Measurements from ENCODE around the gene CLEC6A.
"Not testable (repeated sequence)": the region's sequence is repeated elsewhere in the genome, so short reads cannot be mapped to it uniquely, and the experiment has no call there.

CLEC6A gene

DNA sequence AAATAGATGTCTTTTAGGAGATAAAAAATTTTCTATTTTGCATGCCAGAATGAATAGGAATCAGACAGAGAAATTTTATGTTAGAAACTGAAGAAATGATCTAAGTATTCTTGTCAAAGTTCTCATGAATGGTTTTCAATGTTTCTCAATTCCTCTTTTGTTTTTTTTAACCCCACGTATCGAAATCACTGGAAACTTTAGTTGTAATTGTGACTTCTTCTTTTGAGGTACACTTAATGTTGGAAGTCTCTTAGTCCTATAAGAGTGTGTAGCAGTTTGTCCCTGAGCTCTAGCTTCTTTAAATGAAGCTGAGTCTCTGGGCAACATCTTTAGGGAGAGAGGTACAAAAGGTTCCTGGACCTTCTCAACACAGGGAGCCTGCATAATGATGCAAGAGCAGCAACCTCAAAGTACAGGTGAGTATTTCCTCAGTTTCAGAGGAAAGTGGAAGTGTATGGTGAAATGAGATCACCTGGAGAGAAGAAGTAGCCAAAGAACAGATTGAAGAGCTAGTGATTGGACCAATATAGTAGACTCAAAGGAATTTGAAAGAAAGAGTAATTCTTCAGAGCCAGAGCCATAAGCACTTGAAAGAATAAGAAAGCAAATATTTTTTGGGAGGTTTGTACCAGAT lies at the start of gene CLEC6A:
CLEC6A (plus strand) TSS at position 236 of the 634 bp plus-strand sequence; CDS start at position 386, 150 bp downstream.
- DNase-seq: no peak

DNA sequence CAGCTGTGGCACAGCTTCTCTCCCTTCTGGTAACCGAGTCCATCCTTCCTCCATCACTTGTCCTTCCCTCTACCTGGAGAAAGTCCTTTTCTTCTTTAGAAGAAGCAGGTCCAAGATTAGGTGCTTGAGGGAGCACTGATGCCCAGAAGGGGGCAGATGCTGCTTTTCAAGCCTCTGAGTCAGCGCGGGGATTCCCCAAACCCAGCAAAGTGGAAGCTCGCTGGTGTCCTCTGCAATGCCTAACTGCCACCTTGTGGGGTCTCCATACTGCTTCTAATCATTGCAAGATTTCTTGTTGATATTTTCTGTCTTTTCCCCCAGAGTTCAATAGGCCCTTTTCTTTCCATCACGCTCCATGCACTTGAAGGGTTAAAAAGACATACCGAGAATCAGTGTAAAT lies 36.2 kb upstream of the CLEC6A start:
- not testable (repeated sequence) for DNase-seq

DNA sequence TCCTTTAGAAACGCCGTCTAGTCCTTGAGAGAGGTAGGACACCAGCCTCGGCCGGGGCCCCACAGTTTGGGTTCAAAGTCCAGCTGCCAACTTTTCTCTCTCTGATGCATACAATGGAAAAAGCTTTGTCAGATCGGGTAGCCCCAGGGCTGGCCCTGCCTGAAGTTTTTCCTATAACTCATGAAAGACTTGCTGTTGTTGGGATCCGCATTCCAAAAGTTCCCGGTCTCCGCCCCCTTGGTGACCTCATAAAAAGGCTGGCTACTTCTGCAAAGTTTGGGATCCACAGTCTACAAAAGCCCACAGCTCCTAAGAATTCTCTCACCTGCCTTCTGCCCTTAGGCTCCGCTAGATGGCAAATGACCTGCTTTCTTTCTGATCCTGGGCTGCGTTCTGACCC lies 35.3 kb upstream of the CLEC6A start:
- no peak for DNase-seq

DNA sequence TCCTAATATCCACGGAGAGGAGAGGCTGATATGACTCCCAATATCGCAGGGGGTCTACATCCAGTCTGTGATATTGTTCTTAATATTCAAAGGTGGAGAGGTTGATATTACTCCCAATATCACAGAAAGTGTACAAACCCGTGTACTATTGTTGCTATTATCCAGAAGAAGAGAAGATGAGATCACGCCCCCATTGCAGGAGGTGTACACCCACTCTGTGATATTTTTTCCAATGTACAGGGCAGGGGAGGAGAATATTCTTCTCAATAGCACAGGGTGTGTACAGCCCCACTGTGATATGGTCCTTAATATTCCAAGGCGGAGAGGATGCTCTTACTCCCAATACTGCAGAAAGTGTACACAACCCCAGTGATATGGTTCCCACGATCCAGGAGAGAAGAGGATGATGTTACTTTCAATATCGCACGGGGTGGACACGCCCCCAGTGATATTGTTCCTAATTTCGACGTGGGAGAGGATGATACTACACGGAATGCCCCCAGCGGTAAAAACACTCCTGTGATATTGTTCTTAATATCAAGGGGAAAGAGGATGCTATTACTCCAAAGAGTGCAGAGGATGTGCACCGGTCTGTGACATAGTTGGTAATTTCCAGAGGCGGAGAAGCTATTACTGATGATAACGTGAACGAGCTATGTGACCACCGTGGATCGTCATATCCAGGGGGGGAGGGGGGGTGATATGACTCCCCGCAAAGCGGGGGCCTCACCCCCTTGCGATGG lies 11.1 kb upstream of the CLEC6A start:
- DNase-seq: not testable (repeated sequence)

DNA sequence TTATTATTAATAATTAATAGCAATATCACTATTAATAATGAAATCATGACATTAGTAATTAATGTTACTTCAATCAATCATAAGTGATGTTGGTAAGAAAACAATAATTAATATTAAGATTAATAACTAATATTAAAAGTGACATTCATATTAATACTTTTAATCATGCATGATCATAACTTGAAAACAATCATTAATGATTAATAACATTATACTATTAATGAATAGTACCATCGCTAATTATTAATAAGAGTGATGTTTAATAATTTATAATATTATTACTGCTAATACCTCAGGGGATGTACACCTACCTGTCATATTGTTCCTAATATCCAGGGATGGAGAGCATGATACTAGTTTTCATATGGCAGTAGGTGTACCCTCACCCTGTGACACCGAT lies 10.0 kb upstream of the CLEC6A start:
- no peak for DNase-seq

DNA sequence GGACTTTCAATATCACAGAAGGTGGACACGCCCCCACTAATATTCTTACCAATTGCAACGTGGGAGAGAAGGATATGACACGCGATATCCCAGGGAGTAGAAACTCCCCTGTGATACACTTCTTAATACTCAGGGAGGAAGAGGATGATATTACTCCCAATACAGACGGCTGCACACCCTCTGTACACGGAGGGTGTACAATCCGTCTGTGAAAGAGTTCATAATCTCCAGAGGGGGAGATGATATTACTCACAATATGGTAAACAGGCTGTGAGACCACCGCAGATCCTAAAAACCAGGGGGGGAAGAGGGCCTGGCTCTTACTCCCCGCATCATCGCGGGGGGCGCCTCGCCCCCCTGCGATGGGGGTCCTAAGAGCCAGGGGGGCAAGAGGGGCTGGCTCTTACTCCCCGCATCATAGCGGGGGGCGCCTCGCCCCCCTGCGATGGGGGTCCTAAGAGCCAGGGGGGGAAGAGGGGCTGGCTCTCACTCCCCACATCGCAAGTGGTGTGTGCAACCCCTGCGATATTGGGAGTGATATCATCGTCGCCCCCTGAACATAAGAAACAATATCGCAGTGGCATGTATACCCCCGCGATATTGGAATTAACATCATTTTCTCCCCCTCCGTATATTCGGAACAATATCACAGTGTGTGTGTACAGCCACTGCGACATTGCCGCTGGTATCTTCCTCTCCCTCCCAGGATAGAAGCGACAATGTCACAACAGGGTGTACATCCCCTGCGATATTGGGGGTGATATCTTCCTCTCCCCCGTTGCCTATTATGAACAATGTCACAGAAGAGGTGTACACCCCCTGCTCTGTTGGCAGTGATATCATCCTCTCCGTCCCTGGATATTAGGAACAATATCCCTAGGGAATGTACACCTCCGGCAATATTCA lies 8.9 kb upstream of the CLEC6A start:
- DNase-seq: no peak

DNA sequence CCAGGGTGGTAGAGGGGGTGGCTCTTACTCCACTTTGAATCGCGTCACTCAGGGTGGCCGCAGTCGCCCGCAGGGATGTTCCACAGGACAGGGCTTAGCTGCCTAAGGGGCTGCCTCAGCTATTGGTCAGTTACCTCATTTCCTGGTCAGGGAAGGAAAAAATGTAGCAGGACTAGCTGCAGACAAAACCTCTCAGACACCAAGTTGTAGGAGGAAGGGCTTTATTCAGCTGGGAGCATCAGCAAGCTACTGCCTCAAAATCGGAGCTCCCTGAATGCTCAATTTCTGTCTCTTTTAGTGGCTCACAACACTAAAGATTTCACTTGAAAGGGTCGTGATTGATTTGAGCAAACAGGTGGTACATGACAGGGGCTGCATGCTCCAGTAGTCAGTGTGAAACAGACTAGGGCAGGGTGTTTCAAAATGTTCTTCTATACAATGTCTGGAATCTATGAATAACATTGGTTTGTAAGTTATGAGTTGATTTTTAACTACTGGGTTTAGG lies 6.4 kb upstream of the CLEC6A start:
- no peak for DNase-seq

DNA sequence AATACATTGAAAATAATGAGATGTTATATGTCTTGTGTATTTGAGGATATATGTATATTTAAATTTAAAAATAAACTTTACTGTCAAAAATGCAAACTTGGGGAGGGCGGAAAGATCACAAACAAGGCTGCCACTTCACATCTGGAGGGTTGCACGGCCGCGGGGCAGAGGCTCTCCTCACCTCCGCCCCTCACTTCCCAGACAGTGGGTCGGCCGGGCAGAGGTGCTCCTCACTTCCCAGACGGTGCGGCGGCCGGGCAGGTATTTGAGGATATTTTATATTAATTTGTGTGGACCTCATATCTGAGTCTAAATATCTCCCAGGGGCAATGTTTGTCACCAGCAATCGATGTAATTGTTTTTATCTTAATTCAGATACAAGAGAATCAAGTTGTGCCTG lies 3.7 kb upstream of the CLEC6A start:
- no peak for DNase-seq

DNA sequence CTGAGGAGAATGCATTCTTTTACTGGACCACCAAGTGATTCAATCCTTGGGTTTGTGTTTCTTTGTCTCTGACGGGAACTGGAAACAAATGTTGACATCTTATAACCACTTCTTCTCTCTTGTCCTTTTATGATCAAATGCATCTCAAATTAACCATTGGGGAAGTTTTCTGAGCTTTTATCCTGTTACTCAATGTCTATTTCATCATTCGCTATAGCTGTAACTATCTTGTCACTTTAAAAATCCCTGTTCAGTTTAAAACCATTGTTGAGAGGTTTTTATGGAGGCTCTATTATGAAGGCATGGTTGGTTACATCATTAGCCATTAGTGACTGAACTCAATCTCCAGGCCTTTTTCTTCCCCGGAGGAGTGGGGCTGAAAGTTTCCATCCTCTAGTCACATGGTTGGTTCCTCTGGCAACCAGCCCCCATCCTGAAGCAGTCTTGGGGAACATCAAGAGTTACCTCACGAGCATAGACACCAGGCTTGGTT lies 2.7 kb upstream of the CLEC6A start:
- no peak for DNase-seq

DNA sequence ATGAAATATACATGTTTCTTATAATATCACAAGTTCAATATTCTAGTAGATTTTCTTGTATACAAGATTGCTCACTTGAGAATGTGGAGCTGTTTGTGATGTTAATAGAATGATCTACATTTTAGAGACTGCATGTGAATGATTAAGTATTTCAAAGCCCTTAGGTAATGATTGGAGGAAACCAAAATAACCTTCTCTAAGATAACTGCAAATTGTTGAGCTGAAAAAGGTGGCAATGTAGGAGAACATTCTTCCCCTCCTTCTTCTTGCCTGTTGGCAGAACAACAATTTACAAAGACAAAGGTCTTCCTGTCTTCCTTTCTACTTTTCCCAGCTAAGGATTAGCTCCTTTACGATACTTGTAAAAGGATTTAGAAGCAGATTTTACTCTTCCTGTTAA lies 2.0 kb upstream of the CLEC6A start:
- DNase-seq: no peak

DNA sequence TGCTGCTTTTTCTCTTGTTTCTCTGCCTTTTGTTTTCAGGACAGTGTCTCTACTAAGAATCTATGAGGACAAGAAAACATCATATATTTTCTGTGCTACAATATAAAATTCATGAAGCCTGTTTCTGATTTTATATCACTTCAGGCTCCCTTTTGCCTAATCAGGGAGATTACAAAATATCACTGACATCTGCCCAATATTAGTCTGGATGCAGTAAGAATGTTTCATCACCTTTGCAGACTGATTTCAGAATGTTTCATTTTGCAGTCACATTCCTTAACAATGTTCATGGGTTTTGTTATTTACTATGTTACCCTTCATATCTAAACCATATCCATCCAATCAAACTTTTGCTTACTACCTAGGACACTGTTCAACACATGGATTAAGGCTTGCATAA lies 491 bp upstream of the CLEC6A start:
- DNase-seq: no peak

DNA sequence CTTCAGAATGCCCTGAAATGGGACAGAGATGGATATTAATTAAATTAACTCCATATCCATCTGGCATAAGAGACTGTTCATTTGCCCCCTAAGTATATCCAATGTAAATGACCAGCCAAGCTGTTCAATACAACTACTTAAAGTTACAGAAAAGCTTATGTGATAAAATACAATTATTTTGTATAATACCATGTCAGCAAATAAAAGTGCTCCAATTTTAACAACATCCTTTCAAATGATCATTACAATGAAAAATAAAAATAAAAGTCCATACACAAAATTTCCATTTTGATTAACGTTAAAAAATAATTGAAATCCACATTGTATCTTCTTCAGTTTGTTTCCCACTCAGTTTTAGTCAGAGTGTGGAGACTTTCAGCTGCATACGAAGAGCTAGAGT lies 5.7 kb downstream of the CLEC6A start:
- no peak for DNase-seq

DNA sequence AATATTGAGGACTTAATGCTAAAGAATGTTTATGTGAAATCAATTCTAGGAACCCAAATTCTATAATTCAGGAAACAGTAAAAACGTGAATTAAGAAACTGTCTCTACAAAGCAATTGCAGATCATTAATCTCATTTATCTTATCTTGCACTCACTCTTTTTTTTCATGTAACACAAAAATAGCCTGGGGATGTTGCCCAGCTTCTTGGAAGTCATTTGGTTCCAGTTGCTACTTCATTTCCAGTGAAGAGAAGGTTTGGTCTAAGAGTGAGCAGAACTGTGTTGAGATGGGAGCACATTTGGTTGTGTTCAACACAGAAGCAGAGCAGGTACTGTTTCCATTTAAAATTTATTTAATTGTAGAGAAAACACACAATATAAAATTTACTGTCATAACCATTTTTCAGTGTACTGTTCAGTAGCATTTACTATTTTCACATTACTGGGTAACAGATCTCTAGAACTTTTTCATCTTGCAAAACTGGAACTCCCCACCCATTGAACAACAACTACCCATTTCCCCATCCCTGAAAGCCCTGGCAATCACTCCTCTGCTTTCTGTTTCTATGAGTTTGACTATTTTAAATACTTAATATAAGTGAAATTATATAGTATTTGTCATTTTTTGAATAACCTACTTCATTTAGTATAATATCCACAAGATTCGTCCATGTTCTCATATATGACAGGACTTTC lies 9.7 kb downstream of the CLEC6A start:
- no peak for DNase-seq

DNA sequence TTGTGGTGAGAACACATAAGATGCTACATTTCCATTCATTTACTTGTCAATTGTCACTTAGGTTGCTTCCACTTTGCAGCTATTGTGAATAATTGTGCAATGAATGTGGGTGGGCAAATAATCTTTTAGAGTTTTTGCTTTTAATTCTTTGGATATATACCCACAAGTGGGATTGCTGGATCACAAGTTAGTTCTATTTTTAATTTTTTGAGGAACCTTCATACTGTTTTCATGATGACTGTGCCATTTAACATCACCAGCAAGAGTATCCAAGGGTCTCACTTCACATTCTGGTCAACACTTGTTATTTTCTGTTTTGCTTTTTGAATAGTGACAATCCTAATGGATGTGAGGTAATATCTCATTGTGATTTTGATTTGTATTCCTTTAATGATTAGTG lies 10.5 kb downstream of the CLEC6A start:
- DNase-seq: no peak

DNA sequence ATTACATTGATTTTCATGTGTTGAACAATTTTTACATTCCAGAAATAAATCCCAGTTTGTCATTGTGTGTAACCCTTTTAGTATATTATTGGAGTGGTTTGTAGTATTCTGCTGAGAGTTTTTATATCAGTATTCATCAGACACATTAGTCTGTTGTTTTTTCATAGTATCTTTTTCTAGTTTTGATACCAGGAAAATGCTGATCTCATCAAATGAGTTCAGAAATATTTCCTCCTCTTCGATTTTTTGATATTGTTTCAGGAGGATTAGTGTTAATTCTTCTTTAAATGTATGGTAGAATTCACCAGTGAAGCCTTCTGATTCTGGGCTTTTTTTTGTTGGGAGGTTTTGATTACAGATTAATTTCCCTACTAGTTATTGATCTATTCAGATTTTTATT lies 15.3 kb downstream of the CLEC6A start:
- no peak for DNase-seq

DNA sequence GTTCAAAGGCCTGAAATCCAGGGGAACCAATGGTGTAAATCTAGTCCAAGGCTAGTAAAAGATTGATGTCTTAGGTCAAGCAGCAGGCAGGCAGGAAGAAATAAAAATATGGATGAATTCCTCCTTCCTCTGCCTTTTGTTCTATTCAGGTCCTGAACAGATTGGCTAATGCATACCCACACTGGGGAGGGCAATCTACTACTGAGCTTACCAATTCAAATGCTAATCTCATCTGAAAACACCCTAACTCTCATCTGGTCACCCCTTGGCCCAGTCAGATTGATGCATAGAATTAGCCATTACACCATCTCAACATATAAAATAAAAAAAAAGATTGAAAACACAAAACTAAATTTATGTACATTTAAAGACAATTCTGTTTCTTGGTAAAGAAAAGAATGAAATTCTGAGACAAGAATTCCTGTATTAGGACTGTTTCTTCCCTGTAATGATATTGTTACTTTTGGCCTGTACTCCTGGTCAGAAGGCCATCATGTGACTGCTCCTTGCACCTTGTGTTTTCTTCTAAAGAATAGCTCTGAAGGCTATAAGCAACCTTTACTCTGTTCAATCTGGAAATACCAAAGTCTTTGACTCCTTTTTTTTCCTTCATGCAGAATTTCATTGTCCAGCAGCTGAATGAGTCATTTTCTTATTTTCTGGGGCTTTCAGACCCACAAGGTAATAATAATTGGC lies 19.9 kb downstream of the CLEC6A start:
- no peak for DNase-seq

DNA sequence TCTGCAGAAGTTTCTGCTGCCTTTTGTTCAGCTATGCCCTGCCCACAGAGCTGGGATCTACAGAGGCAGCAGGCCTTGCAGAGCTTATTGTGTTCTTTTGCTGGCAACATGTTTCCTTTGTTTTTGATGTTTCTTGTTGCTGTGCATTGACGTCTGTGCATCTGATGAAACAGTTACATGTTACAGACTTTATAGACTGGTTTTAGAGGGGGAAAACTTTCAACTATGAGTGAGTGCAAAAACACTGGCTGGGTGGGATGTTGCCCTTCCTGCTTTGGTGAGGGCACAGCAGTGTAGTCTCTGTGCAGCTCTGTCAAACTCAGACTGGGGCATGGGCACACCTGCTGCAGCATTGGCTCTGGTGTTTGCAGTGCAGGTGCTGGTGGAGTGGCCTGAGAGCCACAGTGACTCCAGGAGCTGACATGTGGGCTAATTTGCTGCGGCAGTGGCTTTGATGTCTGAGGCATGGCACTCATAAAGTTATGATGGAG lies 26.9 kb downstream of the CLEC6A start:
- DNase-seq: no peak

DNA sequence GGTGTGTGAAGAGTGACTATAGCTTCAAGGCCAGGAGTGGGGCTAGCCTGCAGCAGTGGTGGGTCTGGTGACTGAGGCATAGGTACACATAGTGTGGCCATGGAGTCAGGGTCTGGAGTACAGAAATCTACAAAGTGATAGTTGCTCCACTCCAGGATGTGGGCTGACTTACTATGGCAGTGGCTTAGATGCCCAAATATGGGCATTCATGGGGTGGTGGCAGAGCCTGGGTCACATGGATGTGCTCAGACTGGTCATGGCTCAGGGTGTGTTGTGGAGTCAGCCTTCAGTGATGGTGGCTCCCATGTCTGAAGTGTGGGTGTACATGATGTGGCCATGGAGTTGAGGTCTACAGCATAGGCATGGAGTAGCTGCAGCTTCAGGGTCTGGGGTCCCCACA lies 27.3 kb downstream of the CLEC6A start:
- DNase-seq: no peak

DNA sequence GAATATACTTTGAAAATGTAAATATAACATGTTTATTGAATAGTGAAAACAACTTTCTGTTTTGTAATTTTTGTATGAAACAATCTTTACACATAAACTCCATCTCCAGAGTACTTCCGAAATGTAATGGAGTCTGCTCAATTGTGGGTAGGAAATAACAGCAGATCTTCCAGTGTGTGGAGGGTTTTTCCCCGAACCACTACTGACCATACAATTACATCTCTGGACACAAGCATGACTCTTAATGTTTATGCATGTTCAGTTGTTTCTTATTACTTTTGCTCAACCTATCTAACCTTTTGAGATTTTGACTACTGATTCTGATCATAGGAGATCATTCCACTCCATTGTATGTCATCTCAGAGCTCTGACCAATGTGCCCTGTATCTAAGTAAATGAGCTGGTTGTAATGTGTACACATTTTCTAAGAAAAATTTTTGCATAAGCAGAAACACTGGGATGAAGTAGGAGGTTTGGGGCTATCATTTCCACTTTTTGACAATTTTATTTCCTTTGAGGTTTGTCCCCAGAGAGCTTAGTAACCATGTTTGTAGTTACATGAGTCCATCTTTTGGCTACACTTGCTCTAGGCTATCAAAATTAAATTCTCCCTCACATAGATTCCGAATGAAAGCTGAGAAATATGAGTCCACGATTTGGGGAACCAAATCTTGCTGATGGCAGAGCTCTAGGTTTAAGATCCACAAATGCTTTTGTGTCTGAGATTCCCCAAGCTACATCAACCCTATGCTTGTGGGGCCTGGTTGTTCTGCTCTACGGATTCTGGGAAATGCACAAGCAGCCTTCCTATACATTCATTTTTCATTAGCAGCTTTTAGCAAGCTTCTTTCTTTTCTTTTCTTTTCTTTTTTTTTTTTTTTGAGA lies 36.1 kb downstream of the CLEC6A start:
- no peak for DNase-seq

DNA sequence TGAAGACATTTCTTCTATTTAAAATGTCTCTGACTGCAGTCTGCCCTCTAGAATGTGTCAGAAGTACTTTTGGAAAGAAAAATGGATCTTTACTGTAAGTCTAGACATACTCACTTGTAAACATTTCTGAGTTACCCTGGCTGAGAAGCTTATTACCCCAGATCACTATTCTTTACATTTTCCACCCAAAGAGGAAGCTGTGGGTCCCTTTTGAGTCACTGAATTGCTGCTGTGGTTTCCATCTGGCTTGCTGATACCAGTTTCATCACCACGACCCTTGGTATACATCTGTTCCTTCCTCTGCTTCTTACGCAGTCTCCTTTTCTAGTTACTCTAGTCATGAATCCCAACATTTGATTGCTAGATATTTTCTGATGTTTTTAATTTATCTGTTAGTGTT lies 37.3 kb downstream of the CLEC6A start:
- DNase-seq: no peak

DNA sequence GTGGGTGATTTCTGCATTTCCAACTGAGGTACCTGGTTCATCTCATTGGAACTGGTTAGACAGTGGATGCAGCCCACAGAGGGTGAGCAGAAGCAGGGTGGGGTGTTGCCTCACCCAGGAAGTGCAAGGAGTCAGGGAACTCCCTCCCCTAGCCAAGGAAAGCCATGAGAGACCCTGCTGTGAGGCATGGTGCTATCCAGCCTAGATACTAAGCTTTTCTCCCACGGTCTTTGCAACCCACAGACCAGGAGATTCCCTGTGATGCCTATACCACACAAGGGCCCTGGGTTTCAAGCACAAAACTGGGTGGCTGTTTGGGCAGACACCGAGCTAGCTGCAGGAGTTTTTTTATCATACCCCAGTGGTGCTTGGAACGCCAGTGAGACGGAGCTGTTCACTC lies 39.9 kb downstream of the CLEC6A start:
- not testable (repeated sequence) for DNase-seq

All from retina (tissue), 1 donor.